Natural killer cell (primary cell): ENCODE results near the gene TLL2. TPM values are rescaled to one million over a fixed set of nuclear protein-coding genes. Genes with fewer than 3 reads are reported as not detected.

Experiments used
- ATAC-seq, 3 donors: fragments of 150-1000 bp in 2 of 3; fragments of 200-7000 bp in 1 of 3; cut with Tn5 transposase; 1 replicate in 1 of 3; 2 replicates in 2 of 3; pipeline ENCODE4 v1.10.0; 2021; ENCODE audit warnings: mild to moderate bottlenecking in 2 of 3, moderate library complexity in 2 of 3
- DNase-seq, 2 donors: peaks; one replicate each; pipeline versions ENCODE4 v3.0.0 to v3.0.0-alpha.2; 2013 to 2021; ENCODE audit warnings: mixed read lengths in 1 of 2
- H3K27ac ChIP-seq: one replicate; pipeline ENCODE4 v1.5.1; 2013; ENCODE audit warnings: mild to moderate bottlenecking, low read length
- H3K27me3 ChIP-seq: one replicate; pipeline ENCODE4 v1.6.1; 2013; ENCODE audit warnings: low read length; ENCODE audit not compliant: control insufficient read depth, insufficient read depth
- H3K36me3 ChIP-seq: one replicate; pipeline ENCODE4 v1.6.1; 2013; ENCODE audit warnings: low read length; ENCODE audit not compliant: control insufficient read depth, insufficient read depth
- H3K4me1 ChIP-seq: one replicate; pipeline ENCODE4 v1.6.1; 2013; ENCODE audit warnings: low read length; ENCODE audit not compliant: control insufficient read depth, insufficient read depth
- H3K4me3 ChIP-seq: one replicate; pipeline ENCODE4 v1.5.1; 2013; ENCODE audit warnings: low read length
- H3K9me3 ChIP-seq: one replicate; pipeline ENCODE4 v1.6.1; 2013; ENCODE audit warnings: low read length; ENCODE audit not compliant: control insufficient read depth, insufficient read depth
- H3K27ac Mint-ChIP-seq, 2 donors: one replicate each; pipeline ENCODE4 v1.8.0; 2022; ENCODE audit warnings: mild to moderate bottlenecking in 2 of 2, mixed read lengths in 2 of 2, moderate library complexity in 1 of 2
- H3K27me3 Mint-ChIP-seq, 2 donors: one replicate each; pipeline ENCODE4 v1.8.0; 2022; ENCODE audit warnings: low read depth in 2 of 2, mixed read lengths in 2 of 2
- H3K36me3 Mint-ChIP-seq: one replicate; pipeline ENCODE4 v1.8.0; 2022; ENCODE audit warnings: mixed read lengths
- H3K4me1 Mint-ChIP-seq, 2 donors: one replicate each; pipeline ENCODE4 v1.8.0; 2022; ENCODE audit warnings: mixed read lengths in 2 of 2
- H3K4me3 Mint-ChIP-seq: one replicate; pipeline ENCODE4 v1.8.0; 2022; ENCODE audit warnings: mild to moderate bottlenecking, moderate library complexity, mixed read lengths
- H3K9me3 Mint-ChIP-seq, 2 donors: one replicate each; pipeline ENCODE4 v1.8.0; 2022; ENCODE audit warnings: mixed read lengths in 2 of 2
- WGBS: methylation state at CpG from one replicate; pipeline ENCODE4 v1.1.7; 2013; ENCODE audit warnings: missing lambda C conversion rate; ENCODE audit not compliant: insufficient coverage; 5-methylcytosine and 5-hydroxymethylcytosine counted together
- intact Hi-C: fragments of 100-400 bp; cut with micrococcal nuclease; formaldehyde crosslinking; loops from one replicate; pipeline ENCODE4 v1.14.2; 2022
- total RNA-seq, 4 donors: library from RNA; stranded (reverse); fragments of 120-200 nt in 1 of 4; gene quantifications; one replicate each; pipeline versions ENCODE4 v1.2.3 to v1.2.4, GENCODE V29; 2013 to 2022
- TF ChIP-seq, protein P1 (sequence below): fragments of 200-600 bp; IDR thresholded peaks from one replicate; pipeline ENCODE4 v1.8.0; 2022; ENCODE audit warnings: antibody characterized with exemption

The TLL2 gene
- total RNA-seq, 3 donors from 2014 or later (not counting 1 experiment from before 2014, with no cell fraction given): not detected

DNA sequence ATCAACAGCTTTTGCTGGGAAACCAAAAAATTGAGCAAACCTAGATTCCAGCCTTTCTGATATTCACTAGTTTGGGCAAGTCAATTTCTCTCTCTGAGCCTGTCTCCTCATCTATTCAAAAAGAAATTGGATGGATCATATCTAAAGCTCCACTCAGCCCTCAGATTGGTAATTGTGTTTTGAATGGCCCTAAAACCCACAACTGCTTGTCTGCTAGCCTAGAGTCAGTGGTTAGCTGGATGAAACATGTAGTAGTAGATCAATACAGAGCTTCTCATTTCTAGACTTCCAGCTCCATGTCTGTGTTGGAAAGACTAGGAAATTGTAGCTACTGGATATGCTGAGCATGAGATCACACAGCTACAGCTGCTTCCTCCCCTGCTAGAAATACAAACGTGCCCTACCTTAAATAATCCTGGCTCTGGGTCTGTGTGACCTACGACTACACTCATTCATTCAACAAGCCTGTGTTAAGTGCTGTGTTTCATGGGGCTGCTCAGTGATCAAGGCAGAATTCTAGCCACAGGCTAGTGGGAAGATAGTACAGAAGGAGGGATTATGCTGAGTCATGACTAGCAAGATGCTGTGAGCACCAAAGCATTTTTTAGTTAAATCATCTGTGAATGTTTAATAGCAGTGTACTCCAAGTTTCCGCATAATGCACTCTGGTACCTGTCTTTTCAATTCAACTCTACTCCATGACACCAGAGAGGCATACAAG lies 193.8 kb downstream of the TLL2 start:
- intact Hi-C loops: no loop called here
- Mint-ChIP-seq H3K27ac (no peak overlapping the region), H3K27me3 (peaks cover 12 to 28% of the 10 kb centered on the region in 2 donors), H3K4me3 (no peak overlapping the region), H3K4me1 (no peaks in the 10 kb centered on the region), H3K36me3 (no peaks in the 10 kb centered on the region), H3K9me3 (no peaks in the 10 kb centered on the region)
- no peak overlapping the region for H3K27ac ChIP-seq
- ATAC-seq (no peak), DNase-seq (no peak)
- no peaks in the 10 kb centered on the region for H3K27me3 ChIP-seq
- H3K4me1 ChIP-seq: no peaks in the 10 kb centered on the region
- no peaks in the 10 kb centered on the region for H3K36me3 ChIP-seq
- no peak overlapping the region for H3K4me3 ChIP-seq
- H3K9me3 ChIP-seq: no peaks in the 10 kb centered on the region
- 50% methylated on average over 3 of the region's 3 CpGs for WGBS
- TF ChIP-seq, protein P1, sequence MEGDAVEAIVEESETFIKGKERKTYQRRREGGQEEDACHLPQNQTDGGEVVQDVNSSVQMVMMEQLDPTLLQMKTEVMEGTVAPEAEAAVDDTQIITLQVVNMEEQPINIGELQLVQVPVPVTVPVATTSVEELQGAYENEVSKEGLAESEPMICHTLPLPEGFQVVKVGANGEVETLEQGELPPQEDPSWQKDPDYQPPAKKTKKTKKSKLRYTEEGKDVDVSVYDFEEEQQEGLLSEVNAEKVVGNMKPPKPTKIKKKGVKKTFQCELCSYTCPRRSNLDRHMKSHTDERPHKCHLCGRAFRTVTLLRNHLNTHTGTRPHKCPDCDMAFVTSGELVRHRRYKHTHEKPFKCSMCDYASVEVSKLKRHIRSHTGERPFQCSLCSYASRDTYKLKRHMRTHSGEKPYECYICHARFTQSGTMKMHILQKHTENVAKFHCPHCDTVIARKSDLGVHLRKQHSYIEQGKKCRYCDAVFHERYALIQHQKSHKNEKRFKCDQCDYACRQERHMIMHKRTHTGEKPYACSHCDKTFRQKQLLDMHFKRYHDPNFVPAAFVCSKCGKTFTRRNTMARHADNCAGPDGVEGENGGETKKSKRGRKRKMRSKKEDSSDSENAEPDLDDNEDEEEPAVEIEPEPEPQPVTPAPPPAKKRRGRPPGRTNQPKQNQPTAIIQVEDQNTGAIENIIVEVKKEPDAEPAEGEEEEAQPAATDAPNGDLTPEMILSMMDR: no peak

DNA sequence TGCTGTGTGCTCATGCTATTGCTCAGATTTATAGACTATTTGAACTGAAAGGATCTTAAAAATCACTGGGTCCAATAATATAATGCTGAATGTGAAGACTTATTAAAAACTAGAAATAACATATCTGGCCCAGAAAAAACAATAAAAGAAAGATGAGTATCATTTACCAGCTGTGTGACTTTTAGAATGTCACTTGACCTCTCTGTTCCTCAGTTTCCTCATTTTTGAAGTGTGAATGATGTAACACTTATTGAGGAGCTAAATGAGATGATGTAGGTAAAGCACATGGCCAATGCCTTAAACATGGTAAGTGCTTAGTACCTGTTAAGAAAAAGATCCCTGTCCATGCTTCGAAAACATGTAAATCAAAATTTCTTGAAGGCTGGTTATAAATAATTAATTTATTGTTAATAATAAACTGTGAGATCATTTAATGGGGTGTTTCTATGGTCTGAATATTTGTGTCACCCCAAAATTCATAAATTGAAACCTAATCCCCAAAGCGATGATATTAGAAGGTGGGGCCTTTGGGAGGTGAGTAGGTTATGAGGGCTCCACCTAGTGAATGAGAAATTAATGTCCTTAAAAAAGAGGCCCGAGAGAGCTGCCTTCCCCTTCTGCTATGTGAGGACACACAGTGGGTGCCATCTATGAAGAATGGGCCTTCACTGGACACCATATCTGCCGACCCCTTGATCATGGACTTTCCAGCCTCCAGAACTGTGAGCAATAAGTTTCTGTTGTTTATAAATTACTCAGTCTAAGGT lies 196.5 kb downstream of the TLL2 start:
- no peaks in the 10 kb centered on the region for H3K4me1 ChIP-seq
- no peak for ATAC-seq
- TF ChIP-seq, protein P1: no peak
- no peaks in the 10 kb centered on the region for H3K36me3 ChIP-seq
- no peak overlapping the region for H3K27ac ChIP-seq
- H3K4me3 ChIP-seq: no peak overlapping the region
- Mint-ChIP-seq H3K9me3 (no peaks in the 10 kb centered on the region), H3K4me3 (no peak overlapping the region), H3K27ac (no peak overlapping the region), H3K4me1 (no peaks in the 10 kb centered on the region), H3K27me3 (peaks cover 14 to 43% of the 10 kb centered on the region in 2 donors), H3K36me3 (no peaks in the 10 kb centered on the region)
- intact Hi-C loops: no loop called here
- no peak for DNase-seq
- no peaks in the 10 kb centered on the region for H3K27me3 ChIP-seq
- H3K9me3 ChIP-seq: no peaks in the 10 kb centered on the region
- WGBS: 61% methylated on average over 3 of the region's 4 CpGs

Other genes starting within 250 kb of the TLL2 start
- 1 to 10 TPM in 2 of 3 donors, under 1 TPM in 1; 0.66 to 4.0 (median 1.5) TPM for gene BLNK, start 242.4 kb downstream of the TLL2 start, total RNA-seq
- not detected for gene DNTT, start 209.5 kb downstream of the TLL2 start, total RNA-seq
- not detected for gene OPALIN, start 154.9 kb downstream of the TLL2 start, total RNA-seq
- gene TM9SF3, start 73.1 kb upstream of the TLL2 start, total RNA-seq: 100 to 1,000 TPM; 113 to 119 (median 117) TPM
- gene PIK3AP1, start 206.6 kb upstream of the TLL2 start, total RNA-seq: 100 to 1,000 TPM in 1 of 3 donors, 10 to 100 TPM in 2; 95.3 to 137 (median 97.1) TPM